MCF 10A (cell line): ENCODE results near the gene TLR3. TPM values are rescaled to one million over a fixed set of nuclear protein-coding genes. Genes with fewer than 3 reads are reported as not detected.

ENCODE experiments used
- BruUV-seq: library from RNA; stranded (reverse); fragments of 400-500 nt; replicated peaks from 2 replicates; lab custom pipeline; 2021; lab: Mats Ljungman, UMichigan
- CTCF ChIA-PET: fragments of 300-600 bp; sonication (Branson Sonifier 250); formaldehyde crosslinking; extraction: SDS; loops from one replicate; lab custom pipeline; 2021; ENCODE audit warnings: antibody characterized with exemption, inconsistent platforms; lab: Yijun Ruan, JAX
- POLR2A ChIA-PET: fragments of 300-600, 350-650 bp; sonication (Branson Sonifier 250); formaldehyde crosslinking; extraction: SDS; loops from one replicate; lab custom pipeline; 2020; ENCODE audit warnings: antibody characterized with exemption, inconsistent platforms; lab: Yijun Ruan, JAX
- DNase-seq: peaks from one replicate; pipeline ENCODE4 v3.0.0-alpha.2; 2018; ENCODE audit not compliant: unreplicated experiment
- H3K27ac Mint-ChIP-seq: one replicate; pipeline ENCODE4 v1.8.0; 2022; ENCODE audit warnings: mild to moderate bottlenecking, low read depth, mixed read lengths; ENCODE audit not compliant: unreplicated experiment
- H3K27me3 Mint-ChIP-seq: one replicate; pipeline ENCODE4 v1.8.0; 2022; ENCODE audit warnings: mixed read lengths; ENCODE audit not compliant: insufficient read depth, unreplicated experiment
- H3K36me3 Mint-ChIP-seq: one replicate; pipeline ENCODE4 v1.8.0; 2022; ENCODE audit warnings: mild to moderate bottlenecking, moderate library complexity, mixed read lengths; ENCODE audit not compliant: insufficient read depth, unreplicated experiment
- H3K4me1 Mint-ChIP-seq: one replicate; pipeline ENCODE4 v1.8.0; 2022; ENCODE audit warnings: mixed read lengths; ENCODE audit not compliant: insufficient read depth, unreplicated experiment
- H3K4me3 Mint-ChIP-seq: one replicate; pipeline ENCODE4 v1.8.0; 2022; ENCODE audit warnings: mild to moderate bottlenecking, moderate library complexity, mixed read lengths; ENCODE audit not compliant: unreplicated experiment
- H3K9me3 Mint-ChIP-seq: one replicate; pipeline ENCODE4 v1.8.0; 2022; ENCODE audit warnings: mixed read lengths; ENCODE audit not compliant: unreplicated experiment
- intact Hi-C: fragments of 100-400 bp; cut with micrococcal nuclease; formaldehyde crosslinking; loops from 2 replicates; pipeline ENCODE4 v1.14.1; 2022
- total RNA-seq: library from RNA; stranded (reverse); gene quantifications from 2 replicates; pipeline ENCODE4 v1.2.3, GENCODE V29; 2022
- TF ChIP-seq, protein P1 (sequence below): fragments of 200-600 bp; IDR thresholded peaks from one replicate; pipeline ENCODE4 v1.8.0; 2022; ENCODE audit warnings: antibody characterized with exemption, mild to moderate bottlenecking; ENCODE audit not compliant: unreplicated experiment

TLR3 gene
- total RNA-seq, 1 experiment from 2014 or later, result 6.5 TPM

DNA sequence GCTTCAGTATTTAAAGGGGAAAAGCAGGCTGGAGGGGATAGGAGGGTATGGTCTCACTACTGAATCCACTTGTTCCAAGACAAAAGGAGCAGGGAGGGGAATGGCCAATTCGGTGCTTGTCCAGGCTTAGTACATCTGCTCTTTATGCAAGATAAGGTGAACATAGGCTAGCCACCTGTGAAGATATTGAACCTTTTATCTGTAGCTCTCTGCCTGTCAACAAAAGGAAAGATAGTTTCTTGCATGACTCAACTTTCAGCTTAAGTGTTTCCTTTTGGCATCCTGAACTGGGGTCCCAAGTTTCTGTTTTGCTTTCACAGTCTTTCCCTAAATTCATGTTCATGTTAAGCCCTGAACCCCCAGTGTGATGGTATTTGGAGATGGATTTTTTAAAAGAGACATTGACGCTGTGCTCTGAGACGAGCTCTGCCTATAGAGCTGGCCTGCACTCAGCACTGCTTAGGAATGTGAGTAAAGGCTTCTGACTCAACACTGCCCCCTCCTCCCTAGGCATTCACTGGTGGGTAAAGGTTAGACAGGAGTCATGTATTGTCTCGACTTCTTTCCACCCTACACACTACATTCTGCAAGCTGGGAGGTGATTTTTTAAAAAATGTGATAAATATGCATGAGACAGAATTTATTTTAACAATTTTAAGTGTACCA is 63.8 kb downstream of the TLR3 start:
- Mint-ChIP-seq H3K4me3 (no peak overlapping the region), H3K4me1 (no peaks in the 10 kb centered on the region), H3K27me3 (no peaks in the 10 kb centered on the region), H3K9me3 (no peaks in the 10 kb centered on the region), H3K36me3 (peaks cover 6% of the 10 kb centered on the region), H3K27ac (no peak overlapping the region)
- no TSS peak for BruUV-seq
- TF ChIP-seq, protein P1, sequence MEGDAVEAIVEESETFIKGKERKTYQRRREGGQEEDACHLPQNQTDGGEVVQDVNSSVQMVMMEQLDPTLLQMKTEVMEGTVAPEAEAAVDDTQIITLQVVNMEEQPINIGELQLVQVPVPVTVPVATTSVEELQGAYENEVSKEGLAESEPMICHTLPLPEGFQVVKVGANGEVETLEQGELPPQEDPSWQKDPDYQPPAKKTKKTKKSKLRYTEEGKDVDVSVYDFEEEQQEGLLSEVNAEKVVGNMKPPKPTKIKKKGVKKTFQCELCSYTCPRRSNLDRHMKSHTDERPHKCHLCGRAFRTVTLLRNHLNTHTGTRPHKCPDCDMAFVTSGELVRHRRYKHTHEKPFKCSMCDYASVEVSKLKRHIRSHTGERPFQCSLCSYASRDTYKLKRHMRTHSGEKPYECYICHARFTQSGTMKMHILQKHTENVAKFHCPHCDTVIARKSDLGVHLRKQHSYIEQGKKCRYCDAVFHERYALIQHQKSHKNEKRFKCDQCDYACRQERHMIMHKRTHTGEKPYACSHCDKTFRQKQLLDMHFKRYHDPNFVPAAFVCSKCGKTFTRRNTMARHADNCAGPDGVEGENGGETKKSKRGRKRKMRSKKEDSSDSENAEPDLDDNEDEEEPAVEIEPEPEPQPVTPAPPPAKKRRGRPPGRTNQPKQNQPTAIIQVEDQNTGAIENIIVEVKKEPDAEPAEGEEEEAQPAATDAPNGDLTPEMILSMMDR, result no peak
- ChIA-PET CTCF (interaction anchor here (0.7 to 1.0 kb wide), 2 partner anchors 10 to 65 kb away, joined by 3 read pairs; no protein-coding TSS in a partner anchor), POLR2A (interaction anchor here (0.9 to 1.1 kb wide), 2 partner anchors 15 to 423 kb away, joined by 4 read pairs; no protein-coding TSS in a partner anchor)
- intact Hi-C loops, result no loop called here
- peak; percentile 52 for DNase-seq

- no TSS peak for BruUV-seq
- Mint-ChIP-seq H3K27ac (no peak overlapping the region), H3K4me1 (no peaks in the 10 kb centered on the region), H3K4me3 (no peak overlapping the region), H3K9me3 (no peaks in the 10 kb centered on the region), H3K27me3 (no peaks in the 10 kb centered on the region), H3K36me3 (peaks cover 6% of the 10 kb centered on the region)
- intact Hi-C loops, result no loop called here
- DNase-seq, result no peak
- CTCF ChIA-PET, result interaction anchor here (0.6 to 1.9 kb wide), 4 partner anchors 54 to 102 kb away, joined by 3 to 6 read pairs (median 3); no protein-coding TSS in a partner anchor
- POLR2A ChIA-PET, result no interaction called here
- TF ChIP-seq, protein P1, result no peak
Observed at GRCh38 chr4:186134257-186134656, 65.3 kb downstream of the TLR3 start.

DNA sequence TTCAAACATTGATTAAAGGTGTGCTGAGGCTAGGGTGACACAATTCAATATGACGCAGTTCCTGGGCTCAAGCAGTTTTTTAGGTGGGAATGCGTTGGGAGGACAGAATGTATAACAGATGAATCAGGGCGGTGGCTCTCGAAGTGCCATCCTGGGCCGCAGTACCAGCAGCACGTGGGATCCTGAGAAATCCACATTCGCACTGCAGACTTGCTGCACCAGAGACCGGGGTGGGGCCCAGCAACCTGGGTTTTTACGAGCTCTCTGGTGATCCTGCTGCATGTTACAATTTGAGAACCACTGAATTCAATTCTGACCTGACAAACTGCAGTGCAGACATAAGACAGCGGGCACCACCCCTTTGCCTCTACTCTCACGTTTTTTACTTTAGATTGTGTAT is 65.9 kb downstream of the TLR3 start:
- TF ChIP-seq, protein P1, result no peak
- ChIA-PET CTCF (interaction anchor here (0.6 to 1.9 kb wide), 4 partner anchors 55 to 337 kb away, joined by 3 to 6 read pairs (median 3); no protein-coding TSS in a partner anchor), POLR2A (no interaction called here)
- DNase-seq, result no peak
- intact Hi-C loops, result no loop called here
- Mint-ChIP-seq H3K4me1 (no peaks in the 10 kb centered on the region), H3K9me3 (no peaks in the 10 kb centered on the region), H3K27ac (no peak overlapping the region), H3K4me3 (no peak overlapping the region), H3K36me3 (peaks cover 6% of the 10 kb centered on the region), H3K27me3 (no peaks in the 10 kb centered on the region)
- no TSS peak for BruUV-seq

DNA sequence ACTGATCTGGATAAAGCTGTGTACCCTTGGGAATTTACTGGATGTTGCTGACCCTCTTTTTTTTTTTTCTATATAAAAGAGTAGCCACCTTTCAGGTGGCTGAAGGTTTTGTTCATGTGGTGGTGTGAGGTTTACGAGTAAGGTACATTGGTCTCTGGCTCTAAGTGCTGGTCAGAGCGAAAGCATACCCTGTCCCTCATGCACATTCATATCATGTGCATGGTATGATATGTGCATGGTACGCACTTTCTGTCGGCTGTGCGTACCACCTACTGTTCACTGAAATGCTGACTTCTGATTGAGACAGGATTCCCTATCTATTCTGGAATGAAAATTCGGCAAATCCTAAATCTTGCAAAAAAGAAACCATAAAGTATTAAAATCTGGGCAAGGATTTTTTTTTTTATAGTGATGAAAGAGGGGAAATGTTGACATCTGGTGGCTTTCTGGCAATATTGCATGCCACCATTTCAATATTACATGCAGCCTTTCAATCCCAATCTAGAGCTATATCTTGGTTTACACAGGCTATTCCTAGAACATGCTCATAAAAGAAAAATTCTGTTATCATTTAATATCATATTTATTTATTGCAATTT is 68.3 kb downstream of the TLR3 start:
- H3K27me3 Mint-ChIP-seq, result no peaks in the 10 kb centered on the region
- BruUV-seq, result no TSS peak
- no peaks in the 10 kb centered on the region for H3K4me1 Mint-ChIP-seq
- ChIA-PET POLR2A (interaction anchor here (0.7 to 1.6 kb wide), 2 partner anchors 68 to 478 kb away, joined by 3 to 6 read pairs; partner anchors contain the start of gene TLR3), CTCF (interaction anchor here (0.5 to 1.9 kb wide), 42 partner anchors 8 to 1322 kb away, joined by 3 to 15 read pairs (median 4); partner anchors contain the start of gene CYP4V2)
- no peak overlapping the region for H3K27ac Mint-ChIP-seq
- H3K9me3 Mint-ChIP-seq, result no peaks in the 10 kb centered on the region
- H3K4me3 Mint-ChIP-seq, result no peak overlapping the region
- DNase-seq, result peak; percentile 34
- H3K36me3 Mint-ChIP-seq, result peaks cover 6% of the 10 kb centered on the region
- intact Hi-C loops, result loop anchor here (1.0 kb wide), 2 partner anchors 69 to 496 kb away; no protein-coding TSS in a partner anchor
- TF ChIP-seq, protein P1, result peak; percentile 60
